OCI-LY1 (cell line): ENCODE measurements around the gene CDRT4.

ENCODE experiments used
- H2AFZ ChIP-seq: fragments of 200-600 bp; sonication (generic), shearing (Covaris generic); 2 replicates; pipeline ENCODE4 v1.6.0; 2014; ENCODE audit warnings: antibody characterized with exemption, mild to moderate bottlenecking, low read length
- H3F3A ChIP-seq: fragments of 200-600 bp; sonication (generic), shearing (Covaris generic); 2 replicates; pipeline ENCODE4 v1.6.0; 2014; ENCODE audit warnings: mild to moderate bottlenecking, antibody characterized with exemption, low read length, moderate library complexity; ENCODE audit not compliant: insufficient read depth
- H3K27ac ChIP-seq: fragments of 200-600 bp; sonication (generic); 2 replicates; pipeline ENCODE4 v1.5.1; 2014; ENCODE audit warnings: low read length, mixed run types, mild to moderate bottlenecking, low read depth; ENCODE audit not compliant: poor library complexity, severe bottlenecking
- H3K27me3 ChIP-seq: fragments of 200-600 bp; sonication (generic); 2 replicates; pipeline ENCODE4 v1.6.0; 2014; ENCODE audit warnings: antibody characterized with exemption, mild to moderate bottlenecking, low read length, moderate library complexity; ENCODE audit not compliant: insufficient read depth
- H3K36me3 ChIP-seq: fragments of 200-600 bp; sonication (generic); 2 replicates; pipeline ENCODE4 v1.6.1; 2014; ENCODE audit warnings: mild to moderate bottlenecking, antibody characterized with exemption, low read length, moderate library complexity, mixed read lengths; ENCODE audit not compliant: insufficient read depth
- H3K4me1 ChIP-seq: fragments of 200-600 bp; sonication (generic); 2 replicates; pipeline ENCODE4 v1.5.1; 2014; ENCODE audit warnings: mild to moderate bottlenecking, low read length, moderate library complexity; ENCODE audit not compliant: insufficient read depth, severe bottlenecking
- H3K4me2 ChIP-seq: fragments of 200-600 bp; sonication (generic), shearing (Covaris generic); 2 replicates; pipeline ENCODE4 v1.6.1; 2014; ENCODE audit warnings: low read length
- H3K4me3 ChIP-seq: fragments of 200-600 bp; sonication (generic); 2 replicates; pipeline ENCODE4 v1.5.1; 2014; ENCODE audit warnings: low read length, low read depth, mild to moderate bottlenecking, mixed read lengths; ENCODE audit not compliant: poor library complexity, severe bottlenecking
- H3K79me2 ChIP-seq: fragments of 200-600 bp; shearing (Covaris generic); 2 replicates; pipeline ENCODE4 v1.6.1; 2016; ENCODE audit warnings: mixed run types, low read length, mixed read lengths; ENCODE audit not compliant: insufficient read depth
- H3K9ac ChIP-seq: fragments of 200-600 bp; sonication (generic), shearing (Covaris generic); 2 replicates; pipeline ENCODE4 v1.6.1; 2014; ENCODE audit warnings: mild to moderate bottlenecking, low read length, mixed read lengths
- H3K9me2 ChIP-seq: fragments of 200-600 bp; sonication (generic), shearing (Covaris generic); 2 replicates; pipeline ENCODE4 v1.6.1; 2014; ENCODE audit warnings: low read depth, mild to moderate bottlenecking, low read length, mixed read lengths
- H3K9me3 ChIP-seq: fragments of 200-600 bp; shearing (Covaris generic); 2 replicates; pipeline ENCODE4 v1.6.1; 2014; ENCODE audit warnings: low read length, mixed read lengths
- H4K20me1 ChIP-seq: fragments of 200-600 bp; sonication (generic), shearing (Covaris generic); 2 replicates; pipeline ENCODE4 v1.6.0; 2016; ENCODE audit warnings: mild to moderate bottlenecking, low read length; ENCODE audit not compliant: insufficient read depth
- CTCF ChIP-seq: fragments of 200-600 bp; sonication (generic), shearing (Covaris generic); IDR thresholded peaks from 2 replicates; pipeline ENCODE4 v1.5.1; 2017; ENCODE audit warnings: mild to moderate bottlenecking, antibody characterized with exemption, low read length, moderate library complexity, mixed read lengths
- EZH2 ChIP-seq: fragments of 200-600 bp; sonication (generic), shearing (Covaris generic); IDR thresholded peaks from 2 replicates; pipeline ENCODE4 v1.8.0; 2017; ENCODE audit warnings: borderline replicate concordance, mixed run types, mild to moderate bottlenecking, antibody characterized with exemption, low read length, moderate library complexity, mixed read lengths

CDRT4 gene

GRCh38 chr17:15462976-15463772, 4.2 kb downstream of the CDRT4 start:
- Histone ChIP-seq H3K36me3 (no peaks in the 10 kb centered on the region), H2AFZ (no peak overlapping the region), H3K9me2 (no peaks in the 10 kb centered on the region), H3K9me3 (no peaks in the 10 kb centered on the region), H3K27me3 (no peaks in the 10 kb centered on the region), H3K27ac (no peak overlapping the region), H3K4me2 (no peak overlapping the region), H3F3A (no peaks in the 10 kb centered on the region), H4K20me1 (no peaks in the 10 kb centered on the region), H3K4me3 (no peak overlapping the region), H3K4me1 (no peaks in the 10 kb centered on the region), H3K79me2 (no peaks in the 10 kb centered on the region), H3K9ac (no peak overlapping the region)
- TF ChIP-seq CTCF (no peak), EZH2 (no peak)

- no peak for TF ChIP-seq EZH2
- no peak for TF ChIP-seq CTCF
- no peaks in the 10 kb centered on the region for H3K9me2 ChIP-seq
- no peaks in the 10 kb centered on the region for H3K9me3 ChIP-seq
- no peak overlapping the region for H3K9ac ChIP-seq
- H3K4me2 ChIP-seq, result no peak overlapping the region
- no peak overlapping the region for H3K4me3 ChIP-seq
- no peaks in the 10 kb centered on the region for H3K4me1 ChIP-seq
- no peaks in the 10 kb centered on the region for H3K27me3 ChIP-seq
- no peak overlapping the region for H3K27ac ChIP-seq
- no peaks in the 10 kb centered on the region for H4K20me1 ChIP-seq
- no peaks in the 10 kb centered on the region for H3F3A ChIP-seq
- H3K36me3 ChIP-seq, result no peaks in the 10 kb centered on the region
- H3K79me2 ChIP-seq, result no peaks in the 10 kb centered on the region
- H2AFZ ChIP-seq, result no peak overlapping the region
These were observed 9.7 kb downstream of the CDRT4 start for GRCh38 chr17:15457723-15458094.

GRCh38 chr17:15456972-15457722, 10.3 kb downstream of the CDRT4 start:
- no peak overlapping the region for H2AFZ ChIP-seq
- no peak overlapping the region for H3K27ac ChIP-seq
- no peaks in the 10 kb centered on the region for H3F3A ChIP-seq
- TF ChIP-seq EZH2 (no peak), CTCF (no peak)
- no peaks in the 10 kb centered on the region for H4K20me1 ChIP-seq
- H3K4me1 ChIP-seq, result no peaks in the 10 kb centered on the region
- no peaks in the 10 kb centered on the region for H3K9me2 ChIP-seq
- no peaks in the 10 kb centered on the region for H3K79me2 ChIP-seq
- H3K36me3 ChIP-seq, result no peaks in the 10 kb centered on the region
- no peak overlapping the region for H3K4me3 ChIP-seq
- H3K9me3 ChIP-seq, result no peaks in the 10 kb centered on the region
- no peaks in the 10 kb centered on the region for H3K27me3 ChIP-seq
- H3K4me2 ChIP-seq, result no peak overlapping the region
- no peak overlapping the region for H3K9ac ChIP-seq
